ENCODE measurements around the gene PHC2. TPM values are rescaled to one million over a fixed set of nuclear protein-coding genes. Genes with fewer than 3 reads are reported as not detected.

The PHC2 gene
- total and polyA plus RNA-seq, 2 of the 13 experiments (the other 11 are each of a cell fraction or from before 2014, with no cell fraction given), result 52.5 to 84.9 TPM

DNA sequence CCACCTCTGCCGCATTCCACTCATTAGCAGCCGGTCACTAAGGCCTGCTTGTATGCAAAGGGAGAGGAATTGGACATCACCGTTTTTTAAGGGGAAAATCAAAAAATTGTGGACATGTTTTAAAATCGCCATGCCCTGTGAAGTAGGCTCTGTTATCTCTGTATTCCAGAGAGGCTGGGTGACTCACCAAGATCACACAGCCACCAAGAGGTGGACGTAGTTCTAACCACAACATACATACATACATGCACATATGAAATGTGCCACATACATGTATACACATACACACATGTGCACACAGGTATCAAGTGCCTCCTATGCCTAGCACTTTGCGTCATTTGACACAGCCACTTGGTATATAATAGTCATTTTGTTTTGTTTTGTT is 25.6 kb upstream of the PHC2 start:
- ATAC-seq (no peak), FAIRE-seq (no peak), DNase-seq (ENCODE audit: low spot score) (no peak)
- no peak overlapping the region for H2AFZ ChIP-seq (ENCODE audit: low read length)
- peaks cover 0 to 14% of the 10 kb centered on the region in 2 experiments; a peak in 1 of 5 replicates for H3K27me3 ChIP-seq (ENCODE audit: control insufficient read depth in 1 of 2, insufficient read depth in 2 of 2, low read length in 2 of 2)
- in situ Hi-C loops (cut with HindIII; ENCODE audit: extremely low pct_ligation_motif_present, low pct_unique_long_range_greater_than_20kb), result no loop called here
- no peaks in the 10 kb centered on the region for H3K79me2 ChIP-seq (ENCODE audit: insufficient read depth, low read length)
- H3K36me3 ChIP-seq (replicated peaks in 1 of 2; ENCODE audit: control insufficient read depth in 1 of 2, insufficient read depth in 2 of 2, low read length in 2 of 2), result no peaks in the 10 kb centered on the region
- BruUV-seq (replicated peaks), result no TSS peak
- H4K20me1 ChIP-seq (ENCODE audit: insufficient read depth, low read length), result no peaks in the 10 kb centered on the region
- intact Hi-C loops (cut with micrococcal nuclease; ENCODE audit: unreplicated experiment), result loop anchor here (5.0 kb wide), 1 partner anchor 159 kb away; no protein-coding TSS in a partner anchor
- no peak overlapping the region for H3K4me2 ChIP-seq (ENCODE audit: low read depth, low read length)
- CTCF ChIA-PET (ENCODE audit: low intra/inter-chr PET ratio, low total read pairs), result no interaction called here
- POLR2A ChIA-PET, result no interaction called here
- WGBS (ENCODE audit: low lambda C conversion rate), result 26% methylated on average over 4 of the region's 6 CpGs
- no peak overlapping the region for H3K27ac ChIP-seq (ENCODE audit: extremely low read length, insufficient read depth, low read length)
- H3K9ac ChIP-seq (ENCODE audit: insufficient read depth, low read depth, low read length), result no peak overlapping the region
- no peaks in the 10 kb centered on the region for H3K4me1 ChIP-seq (ENCODE audit: insufficient read depth, low read length)
- H3K4me3 ChIP-seq (replicated peaks in 1 of 3; ENCODE audit: insufficient read depth in 1 of 3, low read depth in 2 of 3, low read length in 3 of 3), result no peak overlapping the region
- no peaks in the 10 kb centered on the region for H3K9me3 ChIP-seq (ENCODE audit: low read length)
- TF ChIP-seq, protein P1, sequence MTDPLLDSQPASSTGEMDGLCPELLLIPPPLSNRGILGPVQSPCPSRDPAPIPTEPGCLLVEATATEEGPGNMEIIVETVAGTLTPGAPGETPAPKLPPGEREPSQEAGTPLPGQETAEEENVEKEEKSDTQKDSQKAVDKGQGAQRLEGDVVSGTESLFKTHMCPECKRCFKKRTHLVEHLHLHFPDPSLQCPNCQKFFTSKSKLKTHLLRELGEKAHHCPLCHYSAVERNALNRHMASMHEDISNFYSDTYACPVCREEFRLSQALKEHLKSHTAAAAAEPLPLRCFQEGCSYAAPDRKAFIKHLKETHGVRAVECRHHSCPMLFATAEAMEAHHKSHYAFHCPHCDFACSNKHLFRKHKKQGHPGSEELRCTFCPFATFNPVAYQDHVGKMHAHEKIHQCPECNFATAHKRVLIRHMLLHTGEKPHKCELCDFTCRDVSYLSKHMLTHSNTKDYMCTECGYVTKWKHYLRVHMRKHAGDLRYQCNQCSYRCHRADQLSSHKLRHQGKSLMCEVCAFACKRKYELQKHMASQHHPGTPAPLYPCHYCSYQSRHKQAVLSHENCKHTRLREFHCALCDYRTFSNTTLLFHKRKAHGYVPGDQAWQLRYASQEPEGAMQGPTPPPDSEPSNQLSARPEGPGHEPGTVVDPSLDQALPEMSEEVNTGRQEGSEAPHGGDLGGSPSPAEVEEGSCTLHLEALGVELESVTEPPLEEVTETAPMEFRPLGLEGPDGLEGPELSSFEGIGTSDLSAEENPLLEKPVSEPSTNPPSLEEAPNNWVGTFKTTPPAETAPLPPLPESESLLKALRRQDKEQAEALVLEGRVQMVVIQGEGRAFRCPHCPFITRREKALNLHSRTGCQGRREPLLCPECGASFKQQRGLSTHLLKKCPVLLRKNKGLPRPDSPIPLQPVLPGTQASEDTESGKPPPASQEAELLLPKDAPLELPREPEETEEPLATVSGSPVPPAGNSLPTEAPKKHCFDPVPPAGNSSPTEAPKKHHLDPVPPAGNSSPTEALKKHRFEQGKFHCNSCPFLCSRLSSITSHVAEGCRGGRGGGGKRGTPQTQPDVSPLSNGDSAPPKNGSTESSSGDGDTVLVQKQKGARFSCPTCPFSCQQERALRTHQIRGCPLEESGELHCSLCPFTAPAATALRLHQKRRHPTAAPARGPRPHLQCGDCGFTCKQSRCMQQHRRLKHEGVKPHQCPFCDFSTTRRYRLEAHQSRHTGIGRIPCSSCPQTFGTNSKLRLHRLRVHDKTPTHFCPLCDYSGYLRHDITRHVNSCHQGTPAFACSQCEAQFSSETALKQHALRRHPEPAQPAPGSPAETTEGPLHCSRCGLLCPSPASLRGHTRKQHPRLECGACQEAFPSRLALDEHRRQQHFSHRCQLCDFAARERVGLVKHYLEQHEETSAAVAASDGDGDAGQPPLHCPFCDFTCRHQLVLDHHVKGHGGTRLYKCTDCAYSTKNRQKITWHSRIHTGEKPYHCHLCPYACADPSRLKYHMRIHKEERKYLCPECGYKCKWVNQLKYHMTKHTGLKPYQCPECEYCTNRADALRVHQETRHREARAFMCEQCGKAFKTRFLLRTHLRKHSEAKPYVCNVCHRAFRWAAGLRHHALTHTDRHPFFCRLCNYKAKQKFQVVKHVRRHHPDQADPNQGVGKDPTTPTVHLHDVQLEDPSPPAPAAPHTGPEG (CRISPR knock-in tag; IDR thresholded peaks at IDR 0.05), result no peak
- TF ChIP-seq, protein P2, sequence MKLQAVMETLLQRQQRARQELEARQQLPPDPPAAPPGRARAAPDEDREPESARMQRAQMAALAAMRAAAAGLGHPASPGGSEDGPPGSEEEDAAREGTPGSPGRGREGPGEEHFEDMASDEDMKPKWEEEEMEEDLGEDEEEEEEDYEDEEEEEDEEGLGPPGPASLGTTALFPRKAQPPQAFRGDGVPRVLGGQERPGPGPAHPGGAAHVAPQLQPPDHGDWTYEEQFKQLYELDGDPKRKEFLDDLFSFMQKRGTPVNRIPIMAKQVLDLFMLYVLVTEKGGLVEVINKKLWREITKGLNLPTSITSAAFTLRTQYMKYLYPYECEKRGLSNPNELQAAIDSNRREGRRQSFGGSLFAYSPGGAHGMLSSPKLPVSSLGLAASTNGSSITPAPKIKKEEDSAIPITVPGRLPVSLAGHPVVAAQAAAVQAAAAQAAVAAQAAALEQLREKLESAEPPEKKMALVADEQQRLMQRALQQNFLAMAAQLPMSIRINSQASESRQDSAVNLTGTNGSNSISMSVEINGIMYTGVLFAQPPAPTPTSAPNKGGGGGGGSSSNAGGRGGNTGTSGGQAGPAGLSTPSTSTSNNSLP (IDR thresholded peaks at IDR 0.05; ENCODE audit: low read depth, low read length), result no peak
- TF ChIP-seq, protein P3, sequence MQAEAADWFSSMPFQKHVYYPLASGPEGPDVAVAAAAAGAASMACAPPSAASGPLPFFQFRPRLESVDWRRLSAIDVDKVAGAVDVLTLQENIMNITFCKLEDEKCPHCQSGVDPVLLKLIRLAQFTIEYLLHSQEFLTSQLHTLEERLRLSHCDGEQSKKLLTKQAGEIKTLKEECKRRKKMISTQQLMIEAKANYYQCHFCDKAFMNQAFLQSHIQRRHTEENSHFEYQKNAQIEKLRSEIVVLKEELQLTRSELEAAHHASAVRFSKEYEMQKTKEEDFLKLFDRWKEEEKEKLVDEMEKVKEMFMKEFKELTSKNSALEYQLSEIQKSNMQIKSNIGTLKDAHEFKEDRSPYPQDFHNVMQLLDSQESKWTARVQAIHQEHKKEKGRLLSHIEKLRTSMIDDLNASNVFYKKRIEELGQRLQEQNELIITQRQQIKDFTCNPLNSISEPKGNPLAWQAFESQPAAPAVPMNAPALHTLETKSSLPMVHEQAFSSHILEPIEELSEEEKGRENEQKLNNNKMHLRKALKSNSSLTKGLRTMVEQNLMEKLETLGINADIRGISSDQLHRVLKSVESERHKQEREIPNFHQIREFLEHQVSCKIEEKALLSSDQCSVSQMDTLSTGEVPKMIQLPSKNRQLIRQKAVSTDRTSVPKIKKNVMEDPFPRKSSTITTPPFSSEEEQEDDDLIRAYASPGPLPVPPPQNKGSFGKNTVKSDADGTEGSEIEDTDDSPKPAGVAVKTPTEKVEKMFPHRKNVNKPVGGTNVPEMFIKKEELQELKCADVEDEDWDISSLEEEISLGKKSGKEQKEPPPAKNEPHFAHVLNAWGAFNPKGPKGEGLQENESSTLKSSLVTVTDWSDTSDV (CRISPR knock-in tag; IDR thresholded peaks at IDR 0.05), result no peak
- TF ChIP-seq ZNF121 (CRISPR knock-in tag; IDR thresholded peaks at IDR 0.05), result no peak
- TF ChIP-seq ZNF562 (CRISPR knock-in tag; IDR thresholded peaks at IDR 0.05; ENCODE audit: borderline replicate concordance), result no peak
- no peak for TF ChIP-seq SOX13 (IDR thresholded peaks at IDR 0.05)
- no peak for TF ChIP-seq SOX13 (CRISPR knock-in tag; conservative IDR thresholded peaks at IDR 0.05 in 1 of 2, IDR thresholded peaks at IDR 0.05 in 1 of 2)
- TF ChIP-seq CHD4 (IDR thresholded peaks at IDR 0.05; ENCODE audit: borderline replicate concordance, low read length), result no peak
- no peak for TF ChIP-seq RBAK (CRISPR knock-in tag; IDR thresholded peaks at IDR 0.05)
- TF ChIP-seq ISL2 (CRISPR knock-in tag; IDR thresholded peaks at IDR 0.05), result no peak
- TF ChIP-seq, protein P4, sequence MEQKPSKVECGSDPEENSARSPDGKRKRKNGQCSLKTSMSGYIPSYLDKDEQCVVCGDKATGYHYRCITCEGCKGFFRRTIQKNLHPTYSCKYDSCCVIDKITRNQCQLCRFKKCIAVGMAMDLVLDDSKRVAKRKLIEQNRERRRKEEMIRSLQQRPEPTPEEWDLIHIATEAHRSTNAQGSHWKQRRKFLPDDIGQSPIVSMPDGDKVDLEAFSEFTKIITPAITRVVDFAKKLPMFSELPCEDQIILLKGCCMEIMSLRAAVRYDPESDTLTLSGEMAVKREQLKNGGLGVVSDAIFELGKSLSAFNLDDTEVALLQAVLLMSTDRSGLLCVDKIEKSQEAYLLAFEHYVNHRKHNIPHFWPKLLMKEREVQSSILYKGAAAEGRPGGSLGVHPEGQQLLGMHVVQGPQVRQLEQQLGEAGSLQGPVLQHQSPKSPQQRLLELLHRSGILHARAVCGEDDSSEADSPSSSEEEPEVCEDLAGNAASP (CRISPR knock-in tag; IDR thresholded peaks at IDR 0.05; ENCODE audit: borderline replicate concordance), result no peak

All from HepG2 (cell line).